Measurements from ENCODE around the gene UNC13C. TPM values are rescaled to one million over a fixed set of nuclear protein-coding genes. Genes with fewer than 3 reads are reported as not detected.

The UNC13C gene
- total and polyA plus RNA-seq, 2 of the 13 experiments (the other 11 are each of a cell fraction or from before 2014, with no cell fraction given): 0.04 TPM; not detected in 1

GRCh38 chr15:54119051-54119450 is 140.8 kb downstream of the UNC13C start (continued):
- no peak for TF ChIP-seq RFX3 (CRISPR knock-in tag; IDR thresholded peaks at IDR 0.05)
- no peak for TF ChIP-seq CAMTA2 (CRISPR knock-in tag; IDR thresholded peaks at IDR 0.05; ENCODE audit: borderline replicate concordance)
- TF ChIP-seq ARID3A (IDR thresholded peaks at IDR 0.05; ENCODE audit: low read depth, low read length): no peak
- no peak for TF ChIP-seq YY1 (IDR thresholded peaks at IDR 0.05; ENCODE audit: insufficient read depth, insufficient replicate concordance, low read depth, low read length)
- TF ChIP-seq, protein P1, sequence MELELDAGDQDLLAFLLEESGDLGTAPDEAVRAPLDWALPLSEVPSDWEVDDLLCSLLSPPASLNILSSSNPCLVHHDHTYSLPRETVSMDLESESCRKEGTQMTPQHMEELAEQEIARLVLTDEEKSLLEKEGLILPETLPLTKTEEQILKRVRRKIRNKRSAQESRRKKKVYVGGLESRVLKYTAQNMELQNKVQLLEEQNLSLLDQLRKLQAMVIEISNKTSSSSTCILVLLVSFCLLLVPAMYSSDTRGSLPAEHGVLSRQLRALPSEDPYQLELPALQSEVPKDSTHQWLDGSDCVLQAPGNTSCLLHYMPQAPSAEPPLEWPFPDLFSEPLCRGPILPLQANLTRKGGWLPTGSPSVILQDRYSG (CRISPR knock-in tag; IDR thresholded peaks at IDR 0.05): no peak

- intact Hi-C loops (cut with micrococcal nuclease; ENCODE audit: unreplicated experiment) (no loop called here), in situ Hi-C loops (cut with HindIII; ENCODE audit: extremely low pct_ligation_motif_present, low pct_unique_long_range_greater_than_20kb) (no loop called here)
- no peaks in the 10 kb centered on the region for H3K79me2 ChIP-seq (ENCODE audit: insufficient read depth, low read length)
- no peaks in the 10 kb centered on the region for H3K4me1 ChIP-seq (ENCODE audit: insufficient read depth, low read length)
- no peak overlapping the region for H3K9ac ChIP-seq (ENCODE audit: insufficient read depth, low read depth, low read length)
- FAIRE-seq: no peak
- ChIA-PET POLR2A (no interaction called here), CTCF (ENCODE audit: low intra/inter-chr PET ratio, low total read pairs) (no interaction called here)
- DNase-seq (ENCODE audit: low spot score): no peak
- TF ChIP-seq ZNF567 (CRISPR knock-in tag; IDR thresholded peaks at IDR 0.05; ENCODE audit: borderline replicate concordance) (no peak), ZBTB38 (CRISPR knock-in tag; IDR thresholded peaks at IDR 0.05) (no peak), MAFK (conservative IDR thresholded peaks at IDR 0.05 in 1 of 2, IDR thresholded peaks at IDR 0.05 in 1 of 2; ENCODE audit: low read length in 2 of 2) (peak; percentile 51 to 64; a peak in 3 of 4 replicates), ZNF101 (CRISPR knock-in tag; IDR thresholded peaks at IDR 0.05; ENCODE audit: borderline replicate concordance, low read depth) (no peak), MAFF (IDR thresholded peaks at IDR 0.05; ENCODE audit: low read depth, low read length) (peak; percentile 54), CBX5 (CRISPR knock-in tag; IDR thresholded peaks at IDR 0.05; ENCODE audit: borderline replicate concordance) (no peak), RFXAP (CRISPR knock-in tag; IDR thresholded peaks at IDR 0.05; ENCODE audit: borderline replicate concordance) (no peak)
- TF ChIP-seq, protein P2, sequence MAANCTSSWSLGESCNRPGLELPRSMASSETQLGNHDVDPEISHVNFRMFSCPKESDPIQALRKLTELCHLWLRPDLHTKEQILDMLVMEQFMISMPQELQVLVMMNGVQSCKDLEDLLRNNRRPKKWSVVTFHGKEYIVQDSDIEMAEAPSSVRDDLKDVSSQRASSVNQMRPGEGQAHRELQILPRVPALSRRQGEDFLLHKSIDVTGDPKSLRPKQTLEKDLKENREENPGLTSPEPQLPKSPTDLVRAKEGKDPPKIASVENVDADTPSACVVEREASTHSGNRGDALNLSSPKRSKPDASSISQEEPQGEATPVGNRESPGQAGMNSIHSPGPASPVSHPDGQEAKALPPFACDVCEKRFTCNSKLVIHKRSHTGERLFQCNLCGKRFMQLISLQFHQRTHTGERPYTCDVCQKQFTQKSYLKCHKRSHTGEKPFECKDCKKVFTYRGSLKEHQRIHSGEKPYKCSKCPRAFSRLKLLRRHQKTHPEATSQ (CRISPR knock-in tag; IDR thresholded peaks at IDR 0.05; ENCODE audit: borderline replicate concordance): no peak
- no peaks in the 10 kb centered on the region for H4K20me1 ChIP-seq (ENCODE audit: insufficient read depth, low read length)
- no peak overlapping the region for H3K4me2 ChIP-seq (ENCODE audit: low read depth, low read length)
- H3K9me3 ChIP-seq (ENCODE audit: low read length): no peaks in the 10 kb centered on the region
- ATAC-seq: no peak
- H3K36me3 ChIP-seq (replicated peaks in 1 of 2; ENCODE audit: control insufficient read depth in 1 of 2, insufficient read depth in 2 of 2, low read length in 2 of 2): no peaks in the 10 kb centered on the region
- H3K27ac ChIP-seq (ENCODE audit: extremely low read length, insufficient read depth, low read length): no peak overlapping the region
- H3K4me3 ChIP-seq (replicated peaks in 1 of 3; ENCODE audit: insufficient read depth in 1 of 3, low read depth in 2 of 3, low read length in 3 of 3): no peak overlapping the region
- H2AFZ ChIP-seq (ENCODE audit: low read length): no peak overlapping the region
- no peaks in the 10 kb centered on the region for H3K27me3 ChIP-seq (ENCODE audit: control insufficient read depth in 1 of 2, insufficient read depth in 2 of 2, low read length in 2 of 2)
- WGBS (ENCODE audit: low lambda C conversion rate): 24% methylated on average over 5 of the region's 5 CpGs
- no TSS peak for BruUV-seq (replicated peaks)
Measured at GRCh38 chr15:54120949-54121463, 142.8 kb downstream of the UNC13C start.
